ENCODE data around the gene PKD2L1.

The PKD2L1 gene

GRCh38 chr10:100328198-100328597, 1.8 kb downstream of the PKD2L1 start:
- no peak for TF ChIP-seq CTCF (IDR thresholded peaks at IDR 0.05; ENCODE audit: control insufficient read depth, insufficient read depth, low read depth, low read length, missing control alignments)
- H3K4me3 ChIP-seq (ENCODE audit: control insufficient read depth, low read depth, low read length): no peak overlapping the region
- no peak for DNase-seq (ENCODE audit: low read depth)

- DNase-seq (ENCODE audit: low read depth): no peak
- no peak overlapping the region for H3K4me3 ChIP-seq (ENCODE audit: control insufficient read depth, low read depth, low read length)
- TF ChIP-seq CTCF (IDR thresholded peaks at IDR 0.05; ENCODE audit: control insufficient read depth, insufficient read depth, low read depth, low read length, missing control alignments): no peak
Observed at GRCh38 chr10:100327718-100328009, 2.4 kb downstream of the PKD2L1 start.

- H3K4me3 ChIP-seq (ENCODE audit: control insufficient read depth, low read depth, low read length): no peak overlapping the region
- no peak for DNase-seq (ENCODE audit: low read depth)
- no peak for TF ChIP-seq CTCF (IDR thresholded peaks at IDR 0.05; ENCODE audit: control insufficient read depth, insufficient read depth, low read depth, low read length, missing control alignments)
Observed at GRCh38 chr10:100327007-100327717, 2.9 kb downstream of the PKD2L1 start.

- H3K4me3 ChIP-seq (ENCODE audit: control insufficient read depth, low read depth, low read length): no peak overlapping the region
- TF ChIP-seq CTCF (IDR thresholded peaks at IDR 0.05; ENCODE audit: control insufficient read depth, insufficient read depth, low read depth, low read length, missing control alignments): no peak
- DNase-seq (ENCODE audit: low read depth): no peak
Observed at GRCh38 chr10:100325158-100325557, 4.9 kb downstream of the PKD2L1 start.

- TF ChIP-seq CTCF (IDR thresholded peaks at IDR 0.05; ENCODE audit: control insufficient read depth, insufficient read depth, low read depth, low read length, missing control alignments): no peak
- H3K4me3 ChIP-seq (ENCODE audit: control insufficient read depth, low read depth, low read length): no peak overlapping the region
- no peak for DNase-seq (ENCODE audit: low read depth)
Observed at GRCh38 chr10:100319707-100320402, 10.2 kb downstream of the PKD2L1 start.

GRCh38 chr10:100318207-100318606, 11.8 kb downstream of the PKD2L1 start:
- TF ChIP-seq CTCF (IDR thresholded peaks at IDR 0.05; ENCODE audit: control insufficient read depth, insufficient read depth, low read depth, low read length, missing control alignments): no peak
- H3K4me3 ChIP-seq (ENCODE audit: control insufficient read depth, low read depth, low read length): no peak overlapping the region
- DNase-seq (ENCODE audit: low read depth): no peak
